Nephron progenitor cell (in vitro differentiated cells): Measurements from ENCODE around the gene NXPH4.
A peak's percentile ranks its signal among the peaks of the same experiment; 100 is the strongest.

Source experiments
- DNase-seq: peaks from one replicate; pipeline ENCODE4 v3.0.0; 2021
- H3K27ac Mint-ChIP-seq: 2 replicates; pipeline ENCODE4 v1.8.0; 2021; ENCODE audit warnings: mild to moderate bottlenecking, moderate library complexity, mixed read lengths
- H3K27me3 Mint-ChIP-seq: 2 replicates; pipeline ENCODE4 v1.8.0; 2021; ENCODE audit warnings: mild to moderate bottlenecking, low read depth, mixed read lengths; ENCODE audit not compliant: poor library complexity
- H3K36me3 Mint-ChIP-seq: 2 replicates; pipeline ENCODE4 v1.8.0; 2021; ENCODE audit warnings: low read depth, mixed read lengths
- H3K4me1 Mint-ChIP-seq: 2 replicates; pipeline ENCODE4 v1.8.0; 2021; ENCODE audit warnings: mixed read lengths
- H3K4me3 Mint-ChIP-seq: 2 replicates; pipeline ENCODE4 v1.8.0; 2021; ENCODE audit warnings: mild to moderate bottlenecking, moderate library complexity, mixed read lengths
- H3K9me3 Mint-ChIP-seq: 2 replicates; pipeline ENCODE4 v1.8.0; 2021; ENCODE audit warnings: mild to moderate bottlenecking, moderate library complexity, mixed read lengths
- CTCF ChIP-seq: fragments of 200-600 bp; sonication (generic); IDR thresholded peaks from 2 replicates; pipeline ENCODE4 v1.5.0; 2021; ENCODE audit warnings: antibody characterized with exemption

Gene NXPH4

GRCh38 chr12:57235728-57236131 is 19.1 kb downstream of the NXPH4 start:
- Mint-ChIP-seq H3K27me3 (peaks cover 65% of the 10 kb centered on the region), H3K27ac (no peak overlapping the region), H3K36me3 (peaks cover 31% of the 10 kb centered on the region), H3K4me1 (peaks cover 85% of the 10 kb centered on the region), H3K9me3 (no peaks in the 10 kb centered on the region), H3K4me3 (peak overlapping the region; percentile 63)
- no peak for DNase-seq
- no peak for TF ChIP-seq CTCF

- peak; percentile 69 for DNase-seq
- Mint-ChIP-seq H3K36me3 (peaks cover 30% of the 10 kb centered on the region), H3K4me3 (peak overlapping the region; percentile 45), H3K9me3 (no peaks in the 10 kb centered on the region), H3K27me3 (peaks cover 71% of the 10 kb centered on the region), H3K4me1 (peaks cover 85% of the 10 kb centered on the region), H3K27ac (no peak overlapping the region)
- no peak for TF ChIP-seq CTCF
Observed at GRCh38 chr12:57236201-57236924, 19.8 kb downstream of the NXPH4 start.

- H3K36me3 Mint-ChIP-seq: peaks cover 23% of the 10 kb centered on the region
- DNase-seq: no peak
- H3K4me3 Mint-ChIP-seq: peak overlapping the region; percentile 87
- H3K9me3 Mint-ChIP-seq: no peaks in the 10 kb centered on the region
- peaks cover 78% of the 10 kb centered on the region for H3K27me3 Mint-ChIP-seq
- peaks cover 85% of the 10 kb centered on the region for H3K4me1 Mint-ChIP-seq
- no peak overlapping the region for H3K27ac Mint-ChIP-seq
- no peak for TF ChIP-seq CTCF
Observed at GRCh38 chr12:57236925-57237595, 20.5 kb downstream of the NXPH4 start.

- H3K27me3 Mint-ChIP-seq: peaks cover 83% of the 10 kb centered on the region
- peak overlapping the region; percentile 87 for H3K4me3 Mint-ChIP-seq
- H3K9me3 Mint-ChIP-seq: no peaks in the 10 kb centered on the region
- no peak for DNase-seq
- peaks cover 20% of the 10 kb centered on the region for H3K36me3 Mint-ChIP-seq
- no peak overlapping the region for H3K27ac Mint-ChIP-seq
- TF ChIP-seq CTCF: no peak
- peaks cover 87% of the 10 kb centered on the region for H3K4me1 Mint-ChIP-seq
Observed at GRCh38 chr12:57237596-57237931, 21.0 kb downstream of the NXPH4 start.

- no peak for DNase-seq
- peak overlapping the region; percentile 87 for H3K4me3 Mint-ChIP-seq
- TF ChIP-seq CTCF: no peak
- H3K27me3 Mint-ChIP-seq: peaks cover 84% of the 10 kb centered on the region
- H3K4me1 Mint-ChIP-seq: peaks cover 86% of the 10 kb centered on the region
- H3K27ac Mint-ChIP-seq: no peak overlapping the region
- no peaks in the 10 kb centered on the region for H3K9me3 Mint-ChIP-seq
- peaks cover 14% of the 10 kb centered on the region for H3K36me3 Mint-ChIP-seq
Observed at GRCh38 chr12:57237932-57238853, 21.6 kb downstream of the NXPH4 start.
